ENCODE results near the gene PRR5.
"Not testable (repeated sequence)": the region's sequence is repeated elsewhere in the genome, so short reads cannot be mapped to it uniquely, and the experiment has no call there.

Gene PRR5, protein sequence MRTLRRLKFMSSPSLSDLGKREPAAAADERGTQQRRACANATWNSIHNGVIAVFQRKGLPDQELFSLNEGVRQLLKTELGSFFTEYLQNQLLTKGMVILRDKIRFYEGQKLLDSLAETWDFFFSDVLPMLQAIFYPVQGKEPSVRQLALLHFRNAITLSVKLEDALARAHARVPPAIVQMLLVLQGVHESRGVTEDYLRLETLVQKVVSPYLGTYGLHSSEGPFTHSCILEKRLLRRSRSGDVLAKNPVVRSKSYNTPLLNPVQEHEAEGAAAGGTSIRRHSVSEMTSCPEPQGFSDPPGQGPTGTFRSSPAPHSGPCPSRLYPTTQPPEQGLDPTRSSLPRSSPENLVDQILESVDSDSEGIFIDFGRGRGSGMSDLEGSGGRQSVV

DNA sequence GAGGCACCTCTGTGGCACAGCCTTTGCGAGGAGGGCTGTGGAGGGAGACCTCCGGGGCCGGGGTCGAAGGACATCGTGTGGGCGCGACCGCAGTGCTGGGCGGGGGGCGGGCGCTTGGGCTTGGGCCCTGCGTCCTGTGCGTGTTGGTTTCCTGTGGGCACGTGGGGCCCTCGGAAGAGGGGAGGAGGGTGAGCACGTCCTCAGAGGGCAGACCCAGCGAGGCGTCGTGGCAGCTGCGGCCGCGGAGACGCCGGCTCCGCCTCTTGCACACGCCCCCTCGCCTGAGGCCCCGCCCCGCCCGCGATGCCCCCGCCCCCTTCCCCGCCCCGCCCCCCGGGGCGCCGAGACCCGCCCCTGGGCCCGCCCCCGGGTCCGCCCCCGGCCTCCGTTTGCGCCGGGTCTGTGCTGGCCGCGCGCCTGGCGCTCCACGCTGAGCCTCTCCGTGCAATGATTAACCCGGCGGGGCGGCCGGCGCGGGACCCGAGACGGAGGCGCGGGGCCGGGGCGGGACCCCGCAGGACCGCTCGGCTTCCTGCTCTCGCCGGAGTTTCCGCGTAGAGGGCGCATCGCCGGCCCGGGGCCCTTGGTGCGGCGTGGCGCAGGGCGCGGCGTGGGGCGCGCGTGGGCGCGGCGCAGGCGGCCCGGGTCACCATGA, at the start of gene PRR5:
PRR5 (plus strand) TSS at position 381 of the 655 bp plus-strand sequence; CDS start at position 652, 271 bp downstream.
- peak; percentile 47 for DNase-seq (ENCODE audit: low spot score)

- not testable (repeated sequence) for DNase-seq (ENCODE audit: low spot score)
These were observed 49.1 kb upstream of the PRR5 start for GRCh38 chr22:44652866-44653265.

DNA sequence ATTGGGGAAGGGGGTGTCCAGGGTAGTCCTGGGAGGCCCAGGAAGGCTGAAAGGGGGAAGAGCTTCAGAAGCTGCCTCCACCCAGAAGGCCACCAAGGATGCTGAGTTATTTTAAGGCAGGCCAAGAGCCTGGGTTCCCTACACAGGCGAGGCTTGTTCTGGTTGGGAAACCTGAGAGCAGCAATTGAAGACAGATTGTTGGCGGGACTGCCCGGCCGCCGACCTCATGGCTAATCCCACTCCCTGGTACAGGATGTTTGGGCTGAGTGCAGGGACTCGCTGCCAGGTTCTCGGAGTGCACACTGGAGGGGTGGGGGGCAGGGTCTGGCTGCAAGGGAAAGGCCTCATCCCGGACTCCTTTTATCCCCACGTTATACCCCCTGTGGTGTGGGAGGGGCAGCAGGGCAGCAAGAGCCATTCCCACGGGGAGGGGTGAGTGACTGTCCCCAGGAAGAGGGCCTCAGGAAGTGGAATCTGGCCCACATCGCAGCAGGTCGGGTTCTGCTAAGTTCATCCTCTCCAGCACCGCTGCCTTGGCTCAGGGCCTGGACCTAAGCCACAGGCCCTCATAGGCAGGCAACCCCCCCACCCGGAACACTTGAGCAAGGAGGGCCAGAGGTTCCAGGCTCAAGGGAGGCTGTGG, 43.6 kb upstream of the PRR5 start:
- DNase-seq (ENCODE audit: low spot score), result no peak

DNA sequence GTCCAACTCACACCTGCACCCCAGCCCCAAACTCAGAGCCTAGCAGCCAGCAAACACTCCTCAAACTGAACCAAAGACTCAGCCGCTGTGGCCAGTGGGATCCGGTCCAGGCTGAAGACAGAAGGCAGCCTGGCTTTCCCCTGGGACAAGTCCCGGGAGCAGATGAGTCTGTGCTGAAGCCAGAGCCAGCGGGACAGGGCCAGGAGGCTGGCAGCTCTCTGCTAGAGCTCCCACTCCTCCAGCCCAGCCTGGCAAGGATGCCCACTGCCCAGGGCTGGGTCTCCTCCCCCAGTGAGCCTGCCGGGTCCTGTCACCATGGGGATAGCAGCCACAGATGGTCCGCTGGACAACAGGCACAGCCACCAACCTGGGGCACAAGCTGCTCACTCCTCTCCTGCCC, 42.9 kb upstream of the PRR5 start:
- no peak for DNase-seq (ENCODE audit: low spot score)

GRCh38 chr22:44660051-44660830, 41.8 kb upstream of the PRR5 start:
- no peak for DNase-seq (ENCODE audit: low spot score)

GRCh38 chr22:44661070-44661469, 40.9 kb upstream of the PRR5 start:
- no peak for DNase-seq (ENCODE audit: low spot score)

DNA sequence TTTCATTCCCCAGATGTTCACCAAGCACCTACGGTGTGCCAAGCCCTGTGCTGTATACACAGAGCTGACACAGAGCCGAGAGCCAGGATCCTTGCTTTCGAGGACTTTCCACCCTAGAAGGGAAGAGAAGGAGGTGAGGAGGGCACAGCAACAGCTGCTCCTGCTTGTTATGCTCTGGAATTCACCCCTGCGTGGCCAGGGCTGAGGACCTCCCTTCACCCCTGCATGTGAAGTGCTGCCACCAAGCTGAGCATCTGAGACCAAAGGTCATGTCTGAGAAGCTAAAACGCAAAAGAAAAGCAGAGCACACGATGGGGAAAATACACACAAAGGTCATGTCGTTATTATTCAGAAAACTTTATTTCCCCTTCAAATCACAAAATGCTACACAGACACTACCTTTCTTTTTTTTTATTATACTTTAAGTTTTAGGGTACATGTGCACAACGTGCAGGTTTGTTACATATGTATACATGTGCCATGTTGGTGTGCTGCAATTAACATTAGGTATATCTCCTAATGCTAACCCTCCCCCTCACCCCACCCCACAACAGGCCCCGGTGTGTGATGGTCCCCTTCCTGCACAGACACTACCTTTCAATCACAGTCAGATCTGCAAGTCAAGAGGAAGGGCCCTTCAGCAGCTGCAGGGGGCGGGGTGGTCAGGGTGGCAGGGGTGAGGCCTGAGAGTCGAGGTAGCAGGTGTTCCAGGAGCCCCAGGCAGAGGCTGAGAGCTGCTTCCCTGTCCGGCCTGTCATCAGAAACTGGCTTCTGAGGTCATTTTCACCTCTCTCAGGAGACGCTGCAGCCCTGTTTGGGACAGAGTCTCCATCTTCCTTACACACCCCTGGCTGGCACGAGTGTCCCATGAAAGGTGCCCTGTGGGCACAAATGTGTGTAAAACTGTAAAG, 40.1 kb upstream of the PRR5 start:
- no peak for DNase-seq (ENCODE audit: low spot score)

DNA sequence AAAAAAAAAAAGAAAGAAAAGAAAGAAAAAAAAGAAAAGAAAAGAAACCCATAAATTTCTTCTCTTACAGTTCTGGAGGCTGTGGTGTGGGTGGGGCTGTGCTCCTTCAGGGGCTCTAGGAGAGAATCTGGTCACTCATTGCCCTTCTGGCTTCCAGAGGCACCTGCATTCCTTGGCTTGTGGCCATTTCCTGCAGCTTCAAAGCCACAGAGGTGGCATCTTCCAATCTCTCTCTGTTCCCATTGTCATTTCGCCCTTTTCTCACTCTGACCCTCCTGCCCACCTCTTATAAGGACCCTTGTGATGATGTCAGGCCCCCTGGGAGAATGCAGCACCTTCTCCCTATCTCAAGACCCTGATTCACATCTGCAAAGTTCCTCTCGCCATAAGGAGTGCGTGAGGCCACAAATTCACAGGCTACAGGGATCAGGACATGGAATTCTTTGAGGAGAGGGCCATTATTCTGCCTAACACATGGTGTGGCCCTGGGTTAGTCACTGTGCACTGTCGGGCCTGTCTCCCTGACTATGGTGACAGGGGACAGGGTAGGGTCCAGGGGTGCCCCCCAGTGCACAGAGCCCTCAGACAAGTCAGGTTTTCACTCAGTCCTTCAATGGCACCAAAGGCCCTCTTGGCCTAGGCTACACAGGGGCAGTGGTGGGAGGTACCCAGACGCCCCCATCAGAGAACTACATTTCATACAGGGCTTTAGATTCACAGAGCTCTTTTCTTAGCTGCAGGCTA, 38.6 kb upstream of the PRR5 start:
- no peak for DNase-seq (ENCODE audit: low spot score)

DNA sequence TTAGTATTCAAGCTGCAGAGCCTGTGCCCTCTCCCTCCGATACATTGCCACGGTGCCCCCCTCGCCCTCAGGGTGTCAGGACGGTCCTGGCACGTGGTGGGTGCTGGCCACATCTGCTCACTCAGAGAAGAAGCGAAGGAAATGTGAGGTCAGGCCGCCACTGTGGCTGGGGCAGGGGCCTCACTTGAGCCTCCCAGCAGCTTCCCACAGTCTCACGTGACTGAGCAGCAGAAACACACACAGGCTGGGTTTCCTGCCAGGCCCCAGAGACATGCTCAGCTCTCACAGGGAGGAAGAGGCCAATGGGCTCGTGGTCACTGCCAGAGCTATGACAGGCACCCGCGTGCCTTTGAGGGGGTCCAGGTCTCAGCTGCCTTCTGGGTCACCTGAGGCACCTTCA, 37.9 kb upstream of the PRR5 start:
- DNase-seq (ENCODE audit: low spot score), result peak; percentile 53

- no peak for DNase-seq (ENCODE audit: low spot score)
These were observed 36.9 kb upstream of the PRR5 start for GRCh38 chr22:44665115-44665514.

- no peak for DNase-seq (ENCODE audit: low spot score)
These were observed 35.8 kb upstream of the PRR5 start for GRCh38 chr22:44666207-44666585.

- DNase-seq (ENCODE audit: low spot score), result no peak
These were observed 34.7 kb upstream of the PRR5 start for GRCh38 chr22:44667276-44667675.

DNA sequence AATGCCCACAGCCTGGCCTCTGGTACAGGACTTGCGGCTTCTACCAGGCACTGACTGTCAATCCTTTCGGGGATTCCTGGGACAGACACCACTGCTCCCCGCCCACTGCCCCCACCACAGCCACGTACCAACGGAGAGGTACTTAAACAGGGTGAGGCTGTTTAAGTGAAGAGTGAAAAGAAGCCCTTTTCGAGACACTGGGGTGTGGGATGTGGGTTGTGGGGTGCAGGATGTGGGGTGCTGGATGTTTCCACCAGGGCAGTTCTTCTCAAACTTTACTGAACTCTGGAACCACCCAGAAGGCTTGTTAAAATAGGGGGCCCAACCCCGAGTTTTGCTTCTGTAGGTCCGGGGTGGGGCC, 34.2 kb upstream of the PRR5 start:
- DNase-seq (ENCODE audit: low spot score), result no peak

GRCh38 chr22:44668190-44668885, 33.7 kb upstream of the PRR5 start:
- DNase-seq (ENCODE audit: low spot score), result no peak

GRCh38 chr22:44668886-44669521, 33.0 kb upstream of the PRR5 start:
- no peak for DNase-seq (ENCODE audit: low spot score)

- DNase-seq (ENCODE audit: low spot score), result peak; percentile 42
These were observed 32.4 kb upstream of the PRR5 start for GRCh38 chr22:44669561-44669976.

DNA sequence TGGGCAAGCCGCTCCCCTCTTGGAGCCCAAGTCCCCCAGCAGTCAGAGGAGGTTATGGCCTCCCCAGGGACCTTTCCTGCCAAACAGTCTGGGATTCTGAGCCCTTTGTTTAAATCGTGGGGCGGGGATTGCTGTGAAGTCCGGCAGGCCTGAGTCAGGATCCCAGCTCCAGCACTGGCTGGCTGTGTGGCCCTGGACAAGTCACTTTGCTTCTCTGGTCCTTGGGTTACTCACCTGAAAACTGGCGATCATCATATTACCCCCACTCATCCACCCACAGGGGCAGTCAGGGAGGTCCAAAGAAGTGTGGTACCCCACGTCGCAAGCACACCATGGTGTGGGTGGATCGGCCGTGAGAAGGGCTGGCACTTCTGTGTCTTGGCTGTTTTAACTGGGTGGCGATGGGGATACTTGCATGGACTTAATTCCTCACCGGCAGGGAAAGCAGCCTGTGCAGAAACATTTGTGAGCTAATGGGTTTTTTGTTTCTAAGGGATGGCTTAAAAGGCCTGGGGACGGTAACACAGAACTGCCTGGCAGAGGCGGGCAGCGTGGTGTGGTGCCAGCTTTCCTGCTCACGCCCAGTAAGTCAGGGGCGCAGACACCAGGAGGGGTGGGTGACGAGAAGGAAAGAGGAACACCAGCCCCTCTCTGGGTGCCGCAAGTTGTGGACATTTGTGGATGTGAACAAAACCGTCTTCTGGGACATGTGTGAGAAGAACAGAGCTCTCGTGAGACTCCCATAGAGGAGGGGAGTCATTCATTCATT, 31.6 kb upstream of the PRR5 start:
- DNase-seq (ENCODE audit: low spot score), result no peak

GRCh38 chr22:44671742-44672141, 30.3 kb upstream of the PRR5 start:
- no peak for DNase-seq (ENCODE audit: low spot score)

GRCh38 chr22:44672632-44673031, 29.4 kb upstream of the PRR5 start:
- no peak for DNase-seq (ENCODE audit: low spot score)
